DOHH2 (cell line): ENCODE data around the gene ANKRD16.
A peak's percentile ranks its signal among the peaks of the same experiment; 100 is the strongest.

Experiments
- H3F3A ChIP-seq: fragments of 200-600 bp; sonication (generic), shearing (Covaris generic); 2 replicates; pipeline ENCODE4 v1.6.0; 2016; ENCODE audit warnings: antibody characterized with exemption, mild to moderate bottlenecking; ENCODE audit not compliant: control insufficient read depth, insufficient read depth
- H3K27ac ChIP-seq: fragments of 200-600 bp; sonication (generic); 2 replicates; pipeline ENCODE4 v1.5.1; 2014; ENCODE audit warnings: low read depth, mild to moderate bottlenecking, low read length, moderate library complexity
- H3K27me3 ChIP-seq: fragments of 200-600 bp; sonication (generic); 2 replicates; pipeline ENCODE4 v1.6.1; 2014; ENCODE audit warnings: mild to moderate bottlenecking, low read length, mixed read lengths; ENCODE audit not compliant: control insufficient read depth
- H3K36me3 ChIP-seq: fragments of 200-600 bp; sonication (generic); 2 replicates; pipeline ENCODE4 v1.6.1; 2014; ENCODE audit warnings: mild to moderate bottlenecking, low read length, moderate library complexity, mixed read lengths; ENCODE audit not compliant: control insufficient read depth
- H3K4me1 ChIP-seq: fragments of 200-600 bp; sonication (generic); 2 replicates; pipeline ENCODE4 v1.6.1; 2014; ENCODE audit warnings: mild to moderate bottlenecking, low read length, mixed read lengths; ENCODE audit not compliant: control insufficient read depth
- H3K4me2 ChIP-seq: fragments of 200-600 bp; sonication (generic); 2 replicates; pipeline ENCODE4 v1.6.0; 2014; ENCODE audit warnings: mild to moderate bottlenecking, low read length, moderate library complexity
- H3K4me3 ChIP-seq: fragments of 200-600 bp; sonication (generic); 2 replicates; pipeline ENCODE4 v1.5.1; 2014; ENCODE audit warnings: mild to moderate bottlenecking, low read length, mixed read lengths
- H3K79me2 ChIP-seq: fragments of 200-600 bp; sonication (generic); 2 replicates; pipeline ENCODE4 v1.6.1; 2014; ENCODE audit warnings: mild to moderate bottlenecking, low read length, mixed read lengths; ENCODE audit not compliant: control insufficient read depth
- H3K9me2 ChIP-seq: fragments of 200-600 bp; sonication (generic); replicated peaks from 2 replicates; pipeline ENCODE4 v1.6.1; 2014; ENCODE audit warnings: mild to moderate bottlenecking, low read length, mixed read lengths; ENCODE audit not compliant: control insufficient read depth
- H3K9me3 ChIP-seq: fragments of 200-600 bp; sonication (generic); 2 replicates; pipeline ENCODE4 v1.6.1; 2014; ENCODE audit warnings: antibody characterized with exemption, low read length, mixed read lengths; ENCODE audit not compliant: control insufficient read depth, insufficient read depth
- H4K20me1 ChIP-seq: fragments of 200-600 bp; sonication (generic); 2 replicates; pipeline ENCODE4 v1.6.0; 2014; ENCODE audit warnings: low read depth, mild to moderate bottlenecking, antibody characterized with exemption, low read length, moderate library complexity; ENCODE audit not compliant: control insufficient read depth, insufficient read depth
- EZH2phosphoT487 ChIP-seq: fragments of 200-600 bp; sonication (generic); IDR thresholded peaks from 2 replicates; pipeline ENCODE4 v1.6.1; 2017; ENCODE audit warnings: borderline replicate concordance, mild to moderate bottlenecking, antibody characterized with exemption, low read length, moderate library complexity, mixed read lengths
- TF ChIP-seq, protein P1 (sequence below): fragments of 200-600 bp; sonication (generic); IDR thresholded peaks from one replicate; pipeline ENCODE4 v1.5.1; 2014; ENCODE audit warnings: antibody characterized with exemption, mild to moderate bottlenecking, low read depth, low read length; ENCODE audit not compliant: poor library complexity, severe bottlenecking

ANKRD16 gene

GRCh38 chr10:5894403-5894802 is 4.7 kb upstream of the ANKRD16 start:
- Histone ChIP-seq H3K4me2 (no peak overlapping the region), H4K20me1 (peaks cover 4% of the 10 kb centered on the region; the same call in 1 of the 2 replicates), H3K9me2 (no peaks in the 10 kb centered on the region), H3K27me3 (no peaks in the 10 kb centered on the region), H3K4me3 (no peak overlapping the region), H3K36me3 (peaks cover 44% of the 10 kb centered on the region), H3F3A (no peaks in the 10 kb centered on the region), H3K9me3 (no peaks in the 10 kb centered on the region), H3K79me2 (peaks cover 76% of the 10 kb centered on the region), H3K27ac (no peak overlapping the region), H3K4me1 (peaks cover 27% of the 10 kb centered on the region)
- TF ChIP-seq, protein P1, sequence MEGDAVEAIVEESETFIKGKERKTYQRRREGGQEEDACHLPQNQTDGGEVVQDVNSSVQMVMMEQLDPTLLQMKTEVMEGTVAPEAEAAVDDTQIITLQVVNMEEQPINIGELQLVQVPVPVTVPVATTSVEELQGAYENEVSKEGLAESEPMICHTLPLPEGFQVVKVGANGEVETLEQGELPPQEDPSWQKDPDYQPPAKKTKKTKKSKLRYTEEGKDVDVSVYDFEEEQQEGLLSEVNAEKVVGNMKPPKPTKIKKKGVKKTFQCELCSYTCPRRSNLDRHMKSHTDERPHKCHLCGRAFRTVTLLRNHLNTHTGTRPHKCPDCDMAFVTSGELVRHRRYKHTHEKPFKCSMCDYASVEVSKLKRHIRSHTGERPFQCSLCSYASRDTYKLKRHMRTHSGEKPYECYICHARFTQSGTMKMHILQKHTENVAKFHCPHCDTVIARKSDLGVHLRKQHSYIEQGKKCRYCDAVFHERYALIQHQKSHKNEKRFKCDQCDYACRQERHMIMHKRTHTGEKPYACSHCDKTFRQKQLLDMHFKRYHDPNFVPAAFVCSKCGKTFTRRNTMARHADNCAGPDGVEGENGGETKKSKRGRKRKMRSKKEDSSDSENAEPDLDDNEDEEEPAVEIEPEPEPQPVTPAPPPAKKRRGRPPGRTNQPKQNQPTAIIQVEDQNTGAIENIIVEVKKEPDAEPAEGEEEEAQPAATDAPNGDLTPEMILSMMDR, result no peak
- TF ChIP-seq EZH2phosphoT487, result no peak

GRCh38 chr10:5893321-5893720 is 3.6 kb upstream of the ANKRD16 start:
- TF ChIP-seq, protein P1, result no peak
- TF ChIP-seq EZH2phosphoT487, result no peak
- H3K27me3 ChIP-seq, result no peaks in the 10 kb centered on the region
- no peaks in the 10 kb centered on the region for H3K9me3 ChIP-seq
- no peaks in the 10 kb centered on the region for H3F3A ChIP-seq
- H3K79me2 ChIP-seq, result peaks cover 83% of the 10 kb centered on the region
- no peak overlapping the region for H3K4me2 ChIP-seq
- peaks cover 4% of the 10 kb centered on the region; the same call in 1 of the 2 replicates for H4K20me1 ChIP-seq
- H3K4me1 ChIP-seq, result peaks cover 32% of the 10 kb centered on the region
- H3K4me3 ChIP-seq, result no peak overlapping the region
- H3K27ac ChIP-seq, result no peak overlapping the region
- H3K9me2 ChIP-seq, result no peaks in the 10 kb centered on the region
- peaks cover 44% of the 10 kb centered on the region for H3K36me3 ChIP-seq

DNA sequence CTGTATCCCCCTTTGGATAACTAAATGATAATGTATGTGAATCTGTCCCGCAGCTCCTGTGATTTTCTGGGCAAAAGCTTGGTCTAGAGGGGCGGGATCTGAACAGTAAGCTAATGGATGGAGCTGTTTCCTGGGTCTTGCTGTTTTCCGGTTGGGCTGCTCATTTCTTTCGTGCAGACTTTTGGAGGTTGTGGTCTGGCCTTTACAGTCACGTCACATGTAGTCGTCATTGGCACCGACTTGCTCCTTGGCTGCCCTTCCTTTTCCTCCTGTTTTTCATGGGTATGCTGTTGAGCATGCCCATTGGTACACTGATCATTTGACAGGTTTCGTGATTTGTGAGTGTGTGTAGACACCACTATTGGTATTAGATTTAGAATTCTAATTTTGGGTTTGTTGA is 2.3 kb upstream of the ANKRD16 start:
- Histone ChIP-seq H3K27me3 (no peaks in the 10 kb centered on the region), H3K9me3 (no peaks in the 10 kb centered on the region), H4K20me1 (peaks cover 4% of the 10 kb centered on the region; the same call in 1 of the 2 replicates), H3K79me2 (peaks cover 81% of the 10 kb centered on the region), H3K4me1 (peaks cover 40% of the 10 kb centered on the region), H3K9me2 (no peaks in the 10 kb centered on the region), H3K4me3 (no peak overlapping the region), H3K36me3 (peaks cover 50% of the 10 kb centered on the region), H3F3A (no peaks in the 10 kb centered on the region), H3K4me2 (no peak overlapping the region), H3K27ac (no peak overlapping the region)
- TF ChIP-seq EZH2phosphoT487, result no peak
- TF ChIP-seq, protein P1, result no peak

- Histone ChIP-seq H4K20me1 (peaks cover 4% of the 10 kb centered on the region; the same call in 1 of the 2 replicates), H3K79me2 (peaks cover 73% of the 10 kb centered on the region), H3K4me2 (peak overlapping the region; percentile 83), H3F3A (no peaks in the 10 kb centered on the region), H3K4me3 (peak overlapping the region; percentile 92), H3K9me2 (no peaks in the 10 kb centered on the region), H3K27me3 (no peaks in the 10 kb centered on the region), H3K27ac (no peak overlapping the region), H3K36me3 (peaks cover 57% of the 10 kb centered on the region), H3K4me1 (peaks cover 38% of the 10 kb centered on the region), H3K9me3 (no peaks in the 10 kb centered on the region)
- TF ChIP-seq, protein P1, result no peak
- TF ChIP-seq EZH2phosphoT487, result no peak
Observed at GRCh38 chr10:5891009-5891408, 1.3 kb upstream of the ANKRD16 start.
